22Rv1 (cell line): ENCODE measurements around the gene RAP1GAP2.

Experiments
- ZFX ChIP-seq: fragments of 450-650 bp; IDR thresholded peaks from 2 replicates; pipeline ENCODE4 v1.6.1; 2017; ENCODE audit warnings: antibody characterized with exemption, borderline replicate concordance
- TF ChIP-seq, protein P1 (sequence below): fragments of 450-650 bp; IDR thresholded peaks from 2 replicates; pipeline ENCODE4 v1.5.1; 2017; ENCODE audit warnings: mild to moderate bottlenecking

DNA sequence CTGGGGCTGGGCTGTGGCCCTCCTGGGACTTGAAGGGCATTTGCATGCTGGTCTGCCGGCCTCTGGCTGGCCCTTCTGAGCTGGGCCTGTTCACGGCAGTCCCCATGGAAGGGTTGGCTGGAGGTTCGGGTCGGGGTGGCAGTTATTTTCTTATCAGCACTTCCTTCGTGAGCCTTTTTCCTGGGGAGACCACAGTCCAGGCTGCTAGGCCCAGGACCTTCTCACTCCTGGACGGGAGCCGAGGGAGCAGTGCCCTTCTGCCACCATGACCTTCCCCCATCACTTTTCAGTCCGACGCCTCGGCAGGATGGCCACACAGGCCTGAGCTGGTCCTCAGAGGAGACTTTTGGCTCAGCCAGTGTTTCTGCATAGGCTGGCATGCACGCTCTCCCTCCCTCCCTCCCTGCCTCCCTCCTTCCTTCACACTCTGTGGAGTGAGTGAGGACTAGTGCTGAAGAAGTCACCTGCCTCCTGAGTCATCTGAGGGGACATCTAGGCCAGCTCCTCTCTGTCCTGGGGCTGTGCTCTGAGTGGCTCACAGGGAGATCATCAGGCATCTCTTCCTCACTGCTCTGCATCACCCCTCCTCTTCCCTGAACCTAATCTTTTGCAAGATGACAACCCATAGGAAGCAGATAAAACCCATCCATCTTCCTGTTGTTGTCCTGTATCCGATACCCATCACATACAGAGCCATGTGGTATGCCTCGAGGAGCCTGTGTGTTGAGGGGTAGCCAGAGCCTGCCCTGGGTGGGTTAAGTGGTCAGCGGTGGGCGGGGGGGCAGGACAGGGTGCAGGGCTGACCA is 109.7 kb downstream of the RAP1GAP2 start:
- TF ChIP-seq, protein P1, sequence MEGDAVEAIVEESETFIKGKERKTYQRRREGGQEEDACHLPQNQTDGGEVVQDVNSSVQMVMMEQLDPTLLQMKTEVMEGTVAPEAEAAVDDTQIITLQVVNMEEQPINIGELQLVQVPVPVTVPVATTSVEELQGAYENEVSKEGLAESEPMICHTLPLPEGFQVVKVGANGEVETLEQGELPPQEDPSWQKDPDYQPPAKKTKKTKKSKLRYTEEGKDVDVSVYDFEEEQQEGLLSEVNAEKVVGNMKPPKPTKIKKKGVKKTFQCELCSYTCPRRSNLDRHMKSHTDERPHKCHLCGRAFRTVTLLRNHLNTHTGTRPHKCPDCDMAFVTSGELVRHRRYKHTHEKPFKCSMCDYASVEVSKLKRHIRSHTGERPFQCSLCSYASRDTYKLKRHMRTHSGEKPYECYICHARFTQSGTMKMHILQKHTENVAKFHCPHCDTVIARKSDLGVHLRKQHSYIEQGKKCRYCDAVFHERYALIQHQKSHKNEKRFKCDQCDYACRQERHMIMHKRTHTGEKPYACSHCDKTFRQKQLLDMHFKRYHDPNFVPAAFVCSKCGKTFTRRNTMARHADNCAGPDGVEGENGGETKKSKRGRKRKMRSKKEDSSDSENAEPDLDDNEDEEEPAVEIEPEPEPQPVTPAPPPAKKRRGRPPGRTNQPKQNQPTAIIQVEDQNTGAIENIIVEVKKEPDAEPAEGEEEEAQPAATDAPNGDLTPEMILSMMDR, result no peak
- no peak for TF ChIP-seq ZFX
